ENCODE data around the gene PSMG1. TPM values are rescaled to one million over a fixed set of nuclear protein-coding genes. Genes with fewer than 3 reads are reported as not detected.

PSMG1 gene
- total and polyA plus RNA-seq, 10 of the 15 experiments (the other 5 are each of a cell fraction or from before 2014, with no cell fraction given), result 21.3 to 248 (median 121) TPM

- ChIA-PET RAD21 (ENCODE audit: unreplicated experiment) (no interaction called here), POLR2A (no interaction called here), CTCF (interaction anchor here (1.1 kb wide), 1 partner anchor 418 kb away, joined by 4 read pairs; no protein-coding TSS in a partner anchor), SMC1A (ENCODE audit: uncharacterized antibody, unreplicated experiment) (interaction anchor here (0.9 kb wide), 1 partner anchor 18 kb away, joined by 3 read pairs; no protein-coding TSS in a partner anchor)
- no TSS peak for BruUV-seq (replicated peaks)
- DNase-seq (ENCODE audit: low read depth, low spot score), result no peak
- Histone ChIP-seq H3K27me3 (replicated peaks in 1 of 2; ENCODE audit: control insufficient read depth in 2 of 2, insufficient read depth in 2 of 2, low read length in 1 of 2) (no peaks in the 10 kb centered on the region), H3K9ac (ENCODE audit: control insufficient read depth, insufficient read depth, low read length) (no peak overlapping the region), H3K4me3 (no peak overlapping the region), H4K20me1 (ENCODE audit: control insufficient read depth, insufficient read depth) (no peaks in the 10 kb centered on the region), H3K79me2 (ENCODE audit: control insufficient read depth, insufficient read depth, low read length) (no peaks in the 10 kb centered on the region), H3K9me3 (replicated peaks; ENCODE audit: control insufficient read depth, insufficient read depth, low read length) (no peaks in the 10 kb centered on the region; the same call in 2 of the 3 replicates), H2AFZ (ENCODE audit: control insufficient read depth, low read depth, low read length) (no peak overlapping the region), H3K4me2 (ENCODE audit: control insufficient read depth, insufficient read depth) (no peak overlapping the region), H3K4me1 (ENCODE audit: control insufficient read depth, insufficient read depth, low read length) (no peaks in the 10 kb centered on the region), H3K36me3 (ENCODE audit: control insufficient read depth in 2 of 2, insufficient read depth in 2 of 2, low read length in 1 of 2) (no peaks in the 10 kb centered on the region), H3K27ac (ENCODE audit: control insufficient read depth, insufficient read depth) (no peak overlapping the region)
- no peak for FAIRE-seq
- ATAC-seq, result no peak
- intact Hi-C loops (cut with micrococcal nuclease; ENCODE audit: unreplicated experiment), result no loop called here
- TF ChIP-seq MYC (IDR thresholded peaks at IDR 0.05; ENCODE audit: insufficient read depth, insufficient read length, insufficient replicate concordance, low read length, severe bottlenecking) (no peak), BACH1 (IDR thresholded peaks at IDR 0.05; ENCODE audit: borderline replicate concordance) (no peak), ZNF217 (IDR thresholded peaks at IDR 0.05) (no peak), POLR2A (IDR thresholded peaks at IDR 0.05; ENCODE audit: low read depth, low read length) (no peak)
- in situ Hi-C loops (cut with MboI), result loop anchor here (10.0 kb wide), 1 partner anchor 425 kb away; no protein-coding TSS in a partner anchor
These were observed 33.4 kb downstream of the PSMG1 start for GRCh38 chr21:39149882-39150281.

GRCh38 chr21:39148975-39149374, 34.3 kb downstream of the PSMG1 start:
- H3K9ac ChIP-seq (ENCODE audit: control insufficient read depth, insufficient read depth, low read length), result no peak overlapping the region
- H3K27ac ChIP-seq (ENCODE audit: control insufficient read depth, insufficient read depth), result no peak overlapping the region
- no peak overlapping the region for H3K4me2 ChIP-seq (ENCODE audit: control insufficient read depth, insufficient read depth)
- no peaks in the 10 kb centered on the region for H3K36me3 ChIP-seq (ENCODE audit: control insufficient read depth in 2 of 2, insufficient read depth in 2 of 2, low read length in 1 of 2)
- SMC1A ChIA-PET (ENCODE audit: uncharacterized antibody, unreplicated experiment), result no interaction called here
- BruUV-seq (replicated peaks), result no TSS peak
- DNase-seq (ENCODE audit: low read depth, low spot score) (no peak), FAIRE-seq (no peak), ATAC-seq (no peak)
- no peak overlapping the region for H3K4me3 ChIP-seq
- H2AFZ ChIP-seq (ENCODE audit: control insufficient read depth, low read depth, low read length), result no peak overlapping the region
- no peaks in the 10 kb centered on the region for H3K79me2 ChIP-seq (ENCODE audit: control insufficient read depth, insufficient read depth, low read length)
- CTCF ChIA-PET, result no interaction called here
- no peaks in the 10 kb centered on the region for H3K4me1 ChIP-seq (ENCODE audit: control insufficient read depth, insufficient read depth, low read length)
- TF ChIP-seq LARP7 (IDR thresholded peaks at IDR 0.05) (no peak), DPF2 (IDR thresholded peaks at IDR 0.05) (no peak), ZNF207 (IDR thresholded peaks at IDR 0.05; ENCODE audit: borderline replicate concordance) (no peak), TBL1XR1 (IDR thresholded peaks at IDR 0.05; ENCODE audit: low read depth, low read length) (no peak), YBX1 (IDR thresholded peaks at IDR 0.05) (no peak), ZBED1 (IDR thresholded peaks at IDR 0.05; ENCODE audit: borderline replicate concordance) (no peak), SMAD1 (IDR thresholded peaks at IDR 0.05; ENCODE audit: low read depth, partially characterized antibody) (no peak), BHLHE40 (IDR thresholded peaks at IDR 0.05; ENCODE audit: borderline replicate concordance in 1 of 2, low read depth in 2 of 2, low read length in 1 of 2) (no peak), TCF3 (IDR thresholded peaks at IDR 0.05; ENCODE audit: borderline replicate concordance, insufficient read depth, low read depth, low read length) (no peak), CEBPB (IDR thresholded peaks at IDR 0.05; ENCODE audit: borderline replicate concordance in 1 of 2, low read depth in 2 of 2, low read length in 2 of 2) (no peak), USF1 (IDR thresholded peaks at IDR 0.05; ENCODE audit: borderline replicate concordance, extremely low read length, insufficient read depth, low read depth, low read length) (no peak)
- intact Hi-C loops (cut with micrococcal nuclease; ENCODE audit: unreplicated experiment) (no loop called here), in situ Hi-C loops (cut with MboI) (loop anchor here (10.0 kb wide), 1 partner anchor 424 kb away; no protein-coding TSS in a partner anchor)
- H3K27me3 ChIP-seq (replicated peaks in 1 of 2; ENCODE audit: control insufficient read depth in 2 of 2, insufficient read depth in 2 of 2, low read length in 1 of 2), result no peaks in the 10 kb centered on the region
- RAD21 ChIA-PET (ENCODE audit: unreplicated experiment), result no interaction called here
- POLR2A ChIA-PET, result no interaction called here
- no peaks in the 10 kb centered on the region for H4K20me1 ChIP-seq (ENCODE audit: control insufficient read depth, insufficient read depth)
- H3K9me3 ChIP-seq (replicated peaks; ENCODE audit: control insufficient read depth, insufficient read depth, low read length), result no peaks in the 10 kb centered on the region; the same call in 2 of the 3 replicates
- 14% methylated on average over 2 of the region's 2 CpGs for WGBS (ENCODE audit: insufficient coverage, insufficient replicate concordance, low lambda C conversion rate, missing lambda C conversion rate)

All from GM12878 (cell line).